ENCODE measurements around the gene ZNF436. TPM values are rescaled to one million over a fixed set of nuclear protein-coding genes. Genes with fewer than 3 reads are reported as not detected.
"Not testable (repeated sequence)": the region's sequence is repeated elsewhere in the genome, so short reads cannot be mapped to it uniquely, and the experiment has no call there.

The ZNF436 gene
- total and polyA plus RNA-seq, 2 donors (not counting 3 experiments of a cell fraction or from before 2014, with no cell fraction given) = 6.5 to 14.0 TPM

- no peak overlapping the region for H3K4me2 ChIP-seq (ENCODE audit: insufficient read depth, low read length)
- BruUV-seq (replicated peaks) = no TSS peak
Observed at GRCh38 chr1:23381233-23381885, 11.7 kb upstream of the ZNF436 start.

GRCh38 chr1:23380719-23381118, 11.1 kb upstream of the ZNF436 start:
- BruUV-seq (replicated peaks) = no TSS peak
- Histone ChIP-seq H3K9me3 (replicated peaks; ENCODE audit: control insufficient read depth, insufficient read depth, low read length) (no peaks in the 10 kb centered on the region), H3K4me3 (replicated peaks in 1 of 3; ENCODE audit: insufficient read depth in 1 of 3, low read depth in 1 of 3, low read length in 3 of 3) (no peak overlapping the region), H3K27ac (ENCODE audit: insufficient read depth, low read depth, low read length) (no peak overlapping the region), H2AFZ (ENCODE audit: low read depth, low read length) (no peak overlapping the region), H3K36me3 (ENCODE audit: control insufficient read depth in 2 of 2, extremely low read depth in 1 of 2, insufficient read depth in 2 of 2, low read length in 2 of 2) (no peaks in the 10 kb centered on the region), H3K4me2 (ENCODE audit: insufficient read depth, low read length) (no peak overlapping the region), H3K27me3 (ENCODE audit: control insufficient read depth in 2 of 2, insufficient read depth in 2 of 2, low read length in 2 of 2) (no peaks in the 10 kb centered on the region), H3K9ac (replicated peaks; ENCODE audit: extremely low read depth, insufficient read depth, low read length) (no peak overlapping the region), H3K79me2 (ENCODE audit: control insufficient read depth, insufficient read depth, low read length) (no peaks in the 10 kb centered on the region), H4K20me1 (replicated peaks; ENCODE audit: control insufficient read depth, extremely low read depth, insufficient read depth, low read length) (no peaks in the 10 kb centered on the region), H3K9me1 (replicated peaks; ENCODE audit: control insufficient read depth, extremely low read depth, insufficient read depth, low read length) (no peaks in the 10 kb centered on the region), H3K4me1 (ENCODE audit: control insufficient read depth, extremely low read depth, insufficient read depth, low read length) (peaks cover 30% of the 10 kb centered on the region)
- TF ChIP-seq FOS (IDR thresholded peaks at IDR 0.05; ENCODE audit: borderline replicate concordance, insufficient read depth, low read length) = no peak
- intact Hi-C loops (cut with micrococcal nuclease) = no loop called here
- DNase-seq (ENCODE audit: low read depth, low spot score) = no peak
- no peak for FAIRE-seq
- POLR2A ChIA-PET = no interaction called here
- dilution Hi-C loops (cut with MboI; ENCODE audit: extremely low pct_ligation_motif_present, low sequenced_read_pairs) = no loop called here
- CTCF ChIA-PET = no interaction called here

More at GRCh38 chr1:23381233-23381885, 11.7 kb upstream of the ZNF436 start:
- dilution Hi-C loops (cut with MboI; ENCODE audit: extremely low pct_ligation_motif_present, low sequenced_read_pairs) = no loop called here
- no peaks in the 10 kb centered on the region for H4K20me1 ChIP-seq (replicated peaks; ENCODE audit: control insufficient read depth, extremely low read depth, insufficient read depth, low read length)
- no peaks in the 10 kb centered on the region for H3K79me2 ChIP-seq (ENCODE audit: control insufficient read depth, insufficient read depth, low read length)
- no peak for FAIRE-seq
- H3K4me1 ChIP-seq (ENCODE audit: control insufficient read depth, extremely low read depth, insufficient read depth, low read length) = peaks cover 30% of the 10 kb centered on the region
- intact Hi-C loops (cut with micrococcal nuclease) = no loop called here
- H3K27me3 ChIP-seq (ENCODE audit: control insufficient read depth in 2 of 2, insufficient read depth in 2 of 2, low read length in 2 of 2) = no peaks in the 10 kb centered on the region
- POLR2A ChIA-PET = no interaction called here
- no peaks in the 10 kb centered on the region for H3K9me1 ChIP-seq (replicated peaks; ENCODE audit: control insufficient read depth, extremely low read depth, insufficient read depth, low read length)
- DNase-seq (ENCODE audit: low read depth, low spot score) = no peak
- CTCF ChIA-PET = interaction anchor here (1.3 kb wide), 1 partner anchor 22 kb away, joined by 5 read pairs; no protein-coding TSS in a partner anchor
- H3K4me3 ChIP-seq (replicated peaks in 1 of 3; ENCODE audit: insufficient read depth in 1 of 3, low read depth in 1 of 3, low read length in 3 of 3) = no peak overlapping the region
- H2AFZ ChIP-seq (ENCODE audit: low read depth, low read length) = no peak overlapping the region
- TF ChIP-seq EZH2 (IDR thresholded peaks at IDR 0.05; ENCODE audit: borderline replicate concordance, low read depth, low read length, severe bottlenecking) (no peak), FOS (IDR thresholded peaks at IDR 0.05; ENCODE audit: borderline replicate concordance, insufficient read depth, low read length) (no peak), POLR2A (IDR thresholded peaks at IDR 0.05; ENCODE audit: low read depth, low read length) (no peak)
- no peak overlapping the region for H3K27ac ChIP-seq (ENCODE audit: insufficient read depth, low read depth, low read length)
- H3K9me3 ChIP-seq (replicated peaks; ENCODE audit: control insufficient read depth, insufficient read depth, low read length) = no peaks in the 10 kb centered on the region
- H3K36me3 ChIP-seq (ENCODE audit: control insufficient read depth in 2 of 2, extremely low read depth in 1 of 2, insufficient read depth in 2 of 2, low read length in 2 of 2) = no peaks in the 10 kb centered on the region
- H3K9ac ChIP-seq (replicated peaks; ENCODE audit: extremely low read depth, insufficient read depth, low read length) = no peak overlapping the region

- DNase-seq (ENCODE audit: low read depth, low spot score); H3K36me3 ChIP-seq (ENCODE audit: control insufficient read depth in 2 of 2, extremely low read depth in 1 of 2, insufficient read depth in 2 of 2, low read length in 2 of 2); CTCF ChIA-PET; H3K4me2 ChIP-seq (ENCODE audit: insufficient read depth, low read length); FAIRE-seq; H3K9me3 ChIP-seq (replicated peaks; ENCODE audit: control insufficient read depth, insufficient read depth, low read length); H4K20me1 ChIP-seq (replicated peaks; ENCODE audit: control insufficient read depth, extremely low read depth, insufficient read depth, low read length); H3K27me3 ChIP-seq (ENCODE audit: control insufficient read depth in 2 of 2, insufficient read depth in 2 of 2, low read length in 2 of 2); POLR2A ChIA-PET; H3K79me2 ChIP-seq (ENCODE audit: control insufficient read depth, insufficient read depth, low read length); intact Hi-C loops (cut with micrococcal nuclease); H3K9me1 ChIP-seq (replicated peaks; ENCODE audit: control insufficient read depth, extremely low read depth, insufficient read depth, low read length); H3K9ac ChIP-seq (replicated peaks; ENCODE audit: extremely low read depth, insufficient read depth, low read length); BruUV-seq (replicated peaks); H2AFZ ChIP-seq (ENCODE audit: low read depth, low read length); H3K27ac ChIP-seq (ENCODE audit: insufficient read depth, low read depth, low read length); H3K4me3 ChIP-seq (replicated peaks in 1 of 3; ENCODE audit: insufficient read depth in 1 of 3, low read depth in 1 of 3, low read length in 3 of 3); dilution Hi-C loops (cut with MboI; ENCODE audit: extremely low pct_ligation_motif_present, low sequenced_read_pairs): not testable (repeated sequence)
- H3K4me1 ChIP-seq (ENCODE audit: control insufficient read depth, extremely low read depth, insufficient read depth, low read length) = peaks cover 27% of the 10 kb centered on the region
Observed at GRCh38 chr1:23380236-23380635, 10.6 kb upstream of the ZNF436 start.
